IPS DF 6.9 (cell line): ENCODE data around the gene MYH9.

Source experiments
- DNase-seq: peaks from one replicate; pipeline ENCODE4 v3.0.0-alpha.2; 2013; ENCODE audit warnings: low read depth, low spot score
- H3K27ac ChIP-seq: one replicate; pipeline ENCODE4 v1.5.1; 2013; ENCODE audit warnings: low read length, control low read depth
- H3K27me3 ChIP-seq: 2 replicates; pipeline ENCODE4 v1.6.1; 2013; ENCODE audit warnings: mild to moderate bottlenecking, low read length; ENCODE audit not compliant: control insufficient read depth, insufficient read depth
- H3K36me3 ChIP-seq: 2 replicates; pipeline ENCODE4 v1.6.1; 2013; ENCODE audit warnings: low read length; ENCODE audit not compliant: control insufficient read depth, insufficient read depth
- H3K4me1 ChIP-seq: 2 replicates; pipeline ENCODE4 v1.6.1; 2013; ENCODE audit warnings: low read length; ENCODE audit not compliant: control insufficient read depth, insufficient read depth
- H3K4me3 ChIP-seq: 2 replicates; pipeline ENCODE4 v1.5.1; 2013; ENCODE audit warnings: mild to moderate bottlenecking, low read length
- H3K9me3 ChIP-seq: 2 replicates; pipeline ENCODE4 v1.6.1; 2013; ENCODE audit warnings: low read length, inconsistent platforms; ENCODE audit not compliant: control insufficient read depth, insufficient read depth
- WGBS: extraction: QIAGEN DNeasy Blood & Tissue Kit; methylation state at CpG from one replicate; pipeline ENCODE4 v1.1.7; 2013; ENCODE audit warnings: mixed read lengths, missing lambda C conversion rate; ENCODE audit not compliant: insufficient read length, insufficient coverage; 5-methylcytosine and 5-hydroxymethylcytosine counted together

The MYH9 gene

GRCh38 chr22:36355894-36356293 lies 31.9 kb downstream of the MYH9 start:
- DNase-seq = no peak
- Histone ChIP-seq H3K4me1 (peaks cover 13% of the 10 kb centered on the region), H3K4me3 (no peak overlapping the region), H3K27me3 (no peaks in the 10 kb centered on the region), H3K27ac (no peak overlapping the region), H3K9me3 (no peaks in the 10 kb centered on the region), H3K36me3 (no peaks in the 10 kb centered on the region)
- no CpG with 5 or more reads among the region's 6 CpGs for WGBS

GRCh38 chr22:36355362-36355761 lies 32.4 kb downstream of the MYH9 start:
- Histone ChIP-seq H3K36me3 (no peaks in the 10 kb centered on the region), H3K9me3 (no peaks in the 10 kb centered on the region), H3K4me3 (no peak overlapping the region), H3K27ac (no peak overlapping the region), H3K4me1 (peaks cover 13% of the 10 kb centered on the region), H3K27me3 (no peaks in the 10 kb centered on the region)
- WGBS = no CpG with 5 or more reads among the region's 6 CpGs
- no peak for DNase-seq

GRCh38 chr22:36352803-36353507 lies 34.8 kb downstream of the MYH9 start:
- no CpG with 5 or more reads among the region's 16 CpGs for WGBS
- H3K4me3 ChIP-seq = no peak overlapping the region
- DNase-seq = no peak

GRCh38 chr22:36351921-36352802 lies 35.6 kb downstream of the MYH9 start:
- WGBS = no CpG with 5 or more reads among the region's 22 CpGs
- Histone ChIP-seq H3K4me1 (peaks cover 8% of the 10 kb centered on the region; the same call in 1 of the 2 replicates), H3K27ac (no peak overlapping the region), H3K4me3 (no peak overlapping the region), H3K27me3 (no peaks in the 10 kb centered on the region), H3K9me3 (no peaks in the 10 kb centered on the region), H3K36me3 (no peaks in the 10 kb centered on the region)
- no peak for DNase-seq

More at GRCh38 chr22:36352803-36353507, 34.8 kb downstream of the MYH9 start:
- Histone ChIP-seq H3K27me3 (no peaks in the 10 kb centered on the region), H3K4me1 (peaks cover 8% of the 10 kb centered on the region; the same call in 1 of the 2 replicates), H3K9me3 (no peaks in the 10 kb centered on the region), H3K36me3 (no peaks in the 10 kb centered on the region), H3K27ac (no peak overlapping the region)

- WGBS = no CpG with 5 or more reads among the region's 14 CpGs
Measured at GRCh38 chr22:36350751-36351594, 36.8 kb downstream of the MYH9 start.

GRCh38 chr22:36349726-36350125 lies 38.0 kb downstream of the MYH9 start:
- no CpG with 5 or more reads among the region's 2 CpGs for WGBS
- Histone ChIP-seq H3K4me1 (0 out of 2 replicates have a peak, but pooled peaks cover 4% of the 10 kb centered on the region), H3K9me3 (no peaks in the 10 kb centered on the region), H3K36me3 (no peaks in the 10 kb centered on the region), H3K4me3 (no peak overlapping the region), H3K27ac (no peak overlapping the region), H3K27me3 (no peaks in the 10 kb centered on the region)
- no peak for DNase-seq

More at GRCh38 chr22:36350751-36351594, 36.8 kb downstream of the MYH9 start:
- Histone ChIP-seq H3K36me3 (no peaks in the 10 kb centered on the region), H3K27me3 (no peaks in the 10 kb centered on the region), H3K4me3 (no peak overlapping the region), H3K27ac (no peak overlapping the region), H3K4me1 (peaks cover 7% of the 10 kb centered on the region; the same call in 1 of the 2 replicates), H3K9me3 (no peaks in the 10 kb centered on the region)
- no peak for DNase-seq

- no peaks in the 10 kb centered on the region for H3K36me3 ChIP-seq
- no peaks in the 10 kb centered on the region for H3K27me3 ChIP-seq
- no peak overlapping the region for H3K27ac ChIP-seq
- no peaks in the 10 kb centered on the region for H3K9me3 ChIP-seq
- no CpG with 5 or more reads among the region's 14 CpGs for WGBS
- no peak overlapping the region for H3K4me3 ChIP-seq
- H3K4me1 ChIP-seq = 0 out of 2 replicates have a peak, but pooled peaks cover 5% of the 10 kb centered on the region
- DNase-seq = no peak
Measured at GRCh38 chr22:36348760-36349159, 39.0 kb downstream of the MYH9 start.

GRCh38 chr22:36347094-36347493 lies 40.7 kb downstream of the MYH9 start:
- Histone ChIP-seq H3K27ac (no peak overlapping the region), H3K4me1 (peaks cover 5% of the 10 kb centered on the region; the same call in 1 of the 2 replicates), H3K36me3 (no peaks in the 10 kb centered on the region), H3K9me3 (no peaks in the 10 kb centered on the region), H3K27me3 (no peaks in the 10 kb centered on the region), H3K4me3 (no peak overlapping the region)
- no CpG with 5 or more reads among the region's 5 CpGs for WGBS
- no peak for DNase-seq

- Histone ChIP-seq H3K4me1 (peaks cover 2% of the 10 kb centered on the region; the same call in 1 of the 2 replicates), H3K9me3 (no peaks in the 10 kb centered on the region), H3K4me3 (no peak overlapping the region), H3K27ac (no peak overlapping the region), H3K36me3 (peaks cover 15% of the 10 kb centered on the region; the same call in 1 of the 2 replicates), H3K27me3 (no peaks in the 10 kb centered on the region)
- no peak for DNase-seq
- no CpG with 5 or more reads among the region's 23 CpGs for WGBS
Measured at GRCh38 chr22:36344106-36344827, 43.5 kb downstream of the MYH9 start.
